Measurements from ENCODE around the gene TOR1AIP2. TPM values are rescaled to one million over a fixed set of nuclear protein-coding genes. Genes with fewer than 3 reads are reported as not detected.
"Not testable (repeated sequence)": the region's sequence is repeated elsewhere in the genome, so short reads cannot be mapped to it uniquely, and the experiment has no call there.

The TOR1AIP2 gene
- polyA plus RNA-seq, 3 donors from 2014 or later: 8.7 to 15.5 (median 8.7) TPM

DNA sequence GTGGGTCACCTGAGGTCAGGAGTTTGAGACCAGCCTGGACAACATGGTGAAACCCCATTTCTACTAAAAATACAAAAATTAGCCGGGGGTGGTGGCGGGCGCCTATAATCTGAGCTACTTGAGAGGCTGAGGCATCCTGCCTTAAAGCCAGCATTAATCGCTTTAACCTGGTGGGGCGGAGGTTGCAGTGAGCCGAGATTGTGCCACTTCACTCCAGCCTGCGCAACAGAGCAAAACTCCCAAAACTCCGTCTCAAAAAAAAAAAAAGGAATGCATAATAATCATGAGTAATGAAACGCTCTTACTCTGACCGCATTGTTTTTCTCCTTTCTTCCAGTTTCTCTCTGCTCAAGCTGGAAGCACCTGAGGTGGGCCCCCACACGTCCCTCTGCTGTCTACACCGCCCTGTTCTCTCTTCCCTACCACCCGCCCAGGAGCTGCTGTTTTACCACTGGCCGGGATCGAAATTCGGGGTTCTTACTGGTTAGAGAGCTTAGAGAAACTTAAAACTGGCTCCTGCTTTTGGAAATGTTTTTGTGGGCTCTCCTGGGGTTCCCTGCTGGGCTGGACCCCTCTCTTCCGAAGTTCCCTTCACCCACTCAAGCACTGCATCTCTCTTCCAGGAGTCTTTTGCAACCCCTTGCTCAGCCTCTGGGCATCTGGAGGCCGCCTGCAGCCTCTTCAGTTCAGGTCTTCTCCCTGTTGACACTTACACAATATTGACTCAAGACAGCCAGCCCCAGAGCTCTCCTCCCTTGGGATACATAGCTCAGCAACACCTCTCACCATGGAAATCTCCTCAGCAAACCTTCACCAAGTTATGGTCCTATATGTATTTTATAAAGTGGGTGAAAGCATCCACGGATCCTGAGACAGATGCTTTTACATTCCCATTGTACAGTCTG, 72.1 kb downstream of the TOR1AIP2 start:
- no peak overlapping the region for H3K27ac Mint-ChIP-seq
- H3K27me3 Mint-ChIP-seq (ENCODE audit: low read depth in 3 of 3): peaks cover 3 to 11% (median 10%) of the 10 kb centered on the region in 3 donors
- H3K4me3 Mint-ChIP-seq: peak overlapping the region in 1 of 5 donors; percentile 25
- DNase-seq: no peak
- no peaks in the 10 kb centered on the region for H3K9me3 Mint-ChIP-seq
- no peaks in the 10 kb centered on the region for H3K36me3 Mint-ChIP-seq
- H3K4me1 Mint-ChIP-seq: no peaks in the 10 kb centered on the region

- not testable (repeated sequence) for H3K27ac Mint-ChIP-seq, H3K36me3 Mint-ChIP-seq
Observed at GRCh38 chr1:179804417-179804816, 73.2 kb downstream of the TOR1AIP2 start.

GRCh38 chr1:179803918-179804317, 73.7 kb downstream of the TOR1AIP2 start:
- peaks cover 0 to 3% (median 3%) of the 10 kb centered on the region in 3 donors for H3K27me3 Mint-ChIP-seq (ENCODE audit: low read depth in 3 of 3)
- no peaks in the 10 kb centered on the region for H3K36me3 Mint-ChIP-seq
- no peak overlapping the region for H3K4me3 Mint-ChIP-seq
- DNase-seq: no peak
- H3K9me3 Mint-ChIP-seq: no peaks in the 10 kb centered on the region
- no peaks in the 10 kb centered on the region for H3K4me1 Mint-ChIP-seq
- no peak overlapping the region for H3K27ac Mint-ChIP-seq

More at GRCh38 chr1:179804417-179804816, 73.2 kb downstream of the TOR1AIP2 start:
- DNase-seq; H3K4me3 Mint-ChIP-seq; H3K9me3 Mint-ChIP-seq; H3K4me1 Mint-ChIP-seq; H3K27me3 Mint-ChIP-seq (ENCODE audit: low read depth in 3 of 3): not testable (repeated sequence)

DNA sequence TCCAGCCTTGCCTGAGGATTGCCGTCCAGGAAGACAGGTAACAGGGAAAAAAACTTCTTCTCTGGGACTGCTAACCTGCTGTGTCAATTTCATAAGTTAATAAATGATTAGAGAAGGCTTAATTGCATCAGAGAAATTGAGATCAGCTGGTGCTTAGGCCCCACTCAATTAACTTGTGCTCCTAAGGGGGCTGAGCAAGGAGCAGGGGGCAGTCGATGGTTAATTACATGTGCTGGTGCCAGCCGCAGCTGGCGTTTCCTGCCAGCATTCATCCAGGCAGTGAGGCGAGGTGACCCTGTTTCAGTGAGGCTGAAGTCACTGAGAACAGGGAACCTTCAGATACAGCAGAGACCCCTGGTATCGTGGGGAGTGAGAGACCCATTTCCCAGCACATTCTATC, 74.5 kb downstream of the TOR1AIP2 start:
- Mint-ChIP-seq H3K4me3 (no peak overlapping the region), H3K27ac (no peak overlapping the region), H3K9me3 (no peaks in the 10 kb centered on the region), H3K36me3 (no peaks in the 10 kb centered on the region), H3K4me1 (no peaks in the 10 kb centered on the region), H3K27me3 (ENCODE audit: low read depth in 3 of 3) (peaks cover 0 to 3% (median 3%) of the 10 kb centered on the region in 3 donors)
- no peak for DNase-seq

GRCh38 chr1:179800481-179800880, 77.1 kb downstream of the TOR1AIP2 start:
- no peaks in the 10 kb centered on the region for H3K4me1 Mint-ChIP-seq
- no peaks in the 10 kb centered on the region for H3K9me3 Mint-ChIP-seq

GRCh38 chr1:179798864-179799516, 78.6 kb downstream of the TOR1AIP2 start:
- DNase-seq: no peak
- Mint-ChIP-seq H3K4me1 (no peaks in the 10 kb centered on the region), H3K4me3 (no peak overlapping the region), H3K27ac (no peak overlapping the region), H3K9me3 (no peaks in the 10 kb centered on the region), H3K36me3 (no peaks in the 10 kb centered on the region), H3K27me3 (ENCODE audit: low read depth in 3 of 3) (peaks cover 0 to 1% (median 0%) of the 10 kb centered on the region in 3 donors)

More at GRCh38 chr1:179800481-179800880, 77.1 kb downstream of the TOR1AIP2 start:
- Mint-ChIP-seq H3K36me3 (no peaks in the 10 kb centered on the region), H3K27me3 (ENCODE audit: low read depth in 3 of 3) (peaks cover 0 to 3% (median 1%) of the 10 kb centered on the region in 3 donors), H3K27ac (no peak overlapping the region), H3K4me3 (no peak overlapping the region)
- no peak for DNase-seq

- no peaks in the 10 kb centered on the region for H3K4me1 Mint-ChIP-seq
- no peaks in the 10 kb centered on the region for H3K36me3 Mint-ChIP-seq
- peaks cover 0 to 1% (median 0%) of the 10 kb centered on the region in 3 donors for H3K27me3 Mint-ChIP-seq (ENCODE audit: low read depth in 3 of 3)
- no peak for DNase-seq
- no peaks in the 10 kb centered on the region for H3K9me3 Mint-ChIP-seq
- H3K4me3 Mint-ChIP-seq: no peak overlapping the region
- no peak overlapping the region for H3K27ac Mint-ChIP-seq
Observed at GRCh38 chr1:179798213-179798863, 79.3 kb downstream of the TOR1AIP2 start.

- Mint-ChIP-seq H3K27ac (no peak overlapping the region), H3K27me3 (ENCODE audit: low read depth in 3 of 3) (peaks cover 0 to 1% (median 1%) of the 10 kb centered on the region in 3 donors), H3K4me3 (no peak overlapping the region)
Observed at GRCh38 chr1:179794669-179795068, 82.9 kb downstream of the TOR1AIP2 start.

GRCh38 chr1:179794146-179794545, 83.5 kb downstream of the TOR1AIP2 start:
- no peak overlapping the region for H3K27ac Mint-ChIP-seq
- no peak overlapping the region for H3K4me3 Mint-ChIP-seq
- H3K4me1 Mint-ChIP-seq: no peaks in the 10 kb centered on the region
- DNase-seq: no peak
- H3K36me3 Mint-ChIP-seq: no peaks in the 10 kb centered on the region
- peaks cover 0 to 1% (median 1%) of the 10 kb centered on the region in 3 donors for H3K27me3 Mint-ChIP-seq (ENCODE audit: low read depth in 3 of 3)
- H3K9me3 Mint-ChIP-seq: no peaks in the 10 kb centered on the region

More at GRCh38 chr1:179794669-179795068, 82.9 kb downstream of the TOR1AIP2 start:
- Mint-ChIP-seq H3K36me3 (no peaks in the 10 kb centered on the region), H3K4me1 (no peaks in the 10 kb centered on the region), H3K9me3 (no peaks in the 10 kb centered on the region)
- DNase-seq: no peak

GRCh38 chr1:179793281-179793680, 84.3 kb downstream of the TOR1AIP2 start:
- Mint-ChIP-seq H3K4me1 (no peaks in the 10 kb centered on the region), H3K9me3 (no peaks in the 10 kb centered on the region)
- no peak for DNase-seq

More at GRCh38 chr1:179793281-179793680, 84.3 kb downstream of the TOR1AIP2 start:
- no peak overlapping the region for H3K27ac Mint-ChIP-seq
- no peak overlapping the region for H3K4me3 Mint-ChIP-seq
- H3K27me3 Mint-ChIP-seq (ENCODE audit: low read depth in 3 of 3): peaks cover 1 to 2% (median 1%) of the 10 kb centered on the region in 3 donors
- no peaks in the 10 kb centered on the region for H3K36me3 Mint-ChIP-seq

Other genes starting within 250 kb of the TOR1AIP2 start
- not detected for gene FAM163A, start 134.5 kb downstream of the TOR1AIP2 start, polyA plus RNA-seq
- 10 to 100 TPM; 68.9 to 96.2 (median 76.3) TPM for gene TOR1AIP1, start 4.5 kb upstream of the TOR1AIP2 start, polyA plus RNA-seq
- gene CEP350, start 77.0 kb upstream of the TOR1AIP2 start, polyA plus RNA-seq: 10 to 100 TPM in 2 of 3 donors, 1 to 10 TPM in 1; 4.3 to 74.5 (median 13.5) TPM